K562 (cell line): ENCODE data around the gene ALG14. TPM values are rescaled to one million over a fixed set of nuclear protein-coding genes. Genes with fewer than 3 reads are reported as not detected.

Source experiments
- CREM ChIP-seq: IDR thresholded peaks from 2 replicates; pipeline ENCODE4 v1.6.1; 2014; ENCODE audit warnings: antibody characterized with exemption, low read depth
- EZH2 ChIP-seq: IDR thresholded peaks from 2 replicates; pipeline ENCODE4 v1.6.1; 2012; ENCODE audit warnings: low read depth, mild to moderate bottlenecking, inconsistent platforms, low read length, borderline replicate concordance
- GABPA ChIP-seq: fragments of 200-800 bp; sonication (Bioruptor generic); conservative IDR thresholded peaks from 2 replicates; pipeline ENCODE4 v1.6.1; 2016; ENCODE audit warnings: low read depth, missing genetic modification characterization, missing compliant biosample characterization
- GATAD2A ChIP-seq: fragments of 450-650 bp; IDR thresholded peaks from 2 replicates; pipeline ENCODE4 v1.6.1; 2017
- GATAD2B ChIP-seq: fragments of 450-650 bp; IDR thresholded peaks from 2 replicates; pipeline ENCODE4 v1.6.1; 2017; ENCODE audit warnings: mild to moderate bottlenecking, borderline replicate concordance
- HES1 ChIP-seq: fragments of 450-650 bp; IDR thresholded peaks from 2 replicates; pipeline ENCODE4 v1.6.1; 2016; ENCODE audit warnings: low read depth, mild to moderate bottlenecking, moderate library complexity
- HMGN3 ChIP-seq: IDR thresholded peaks from 2 replicates; pipeline ENCODE4 v1.6.1; 2011; ENCODE audit warnings: borderline replicate concordance, low read depth, mild to moderate bottlenecking, mixed read lengths, low read length; ENCODE audit not compliant: insufficient read length; ENCODE audit errors: extremely low read depth
- HNRNPUL1 ChIP-seq: fragments of 200-400 bp; formaldehyde crosslinking; IDR thresholded peaks from 2 replicates; pipeline ENCODE4 v1.6.1; 2017; ENCODE audit warnings: low read length
- IRF9 ChIP-seq: fragments of 450-650 bp; IDR thresholded peaks from 2 replicates; pipeline ENCODE4 v1.6.1; 2016; ENCODE audit warnings: missing biosample characterization, missing genetic modification characterization
- NELFE ChIP-seq: IDR thresholded peaks from 2 replicates; pipeline ENCODE4 v1.6.1; 2011; ENCODE audit warnings: mild to moderate bottlenecking; ENCODE audit not compliant: insufficient read depth, insufficient read length
- NFIC ChIP-seq: fragments of 450-650 bp; IDR thresholded peaks from 2 replicates; pipeline ENCODE4 v1.6.1; 2017; ENCODE audit warnings: mild to moderate bottlenecking, inconsistent platforms
- NR4A1 ChIP-seq, 2 experiments: fragments of 250-450 bp in 1 of 2; fragments of 450-650 bp in 1 of 2; sonication (Bioruptor Pico) in 1 of 2; IDR thresholded peaks; 2 replicates each; pipeline versions ENCODE4 v1.4.0 to v1.6.1; 2016 to 2020; ENCODE audit warnings: mild to moderate bottlenecking in 2 of 2, missing compliant biosample characterization in 1 of 2, missing genetic modification characterization in 1 of 2, moderate library complexity in 1 of 2
- SMARCB1 ChIP-seq: IDR thresholded peaks from 2 replicates; pipeline ENCODE4 v1.6.1; 2011; ENCODE audit warnings: improper control_type of control experiment, low read depth; ENCODE audit not compliant: insufficient read length
- SMARCC2 ChIP-seq: fragments of 450-650 bp; IDR thresholded peaks from 2 replicates; pipeline ENCODE4 v1.6.1; 2017; ENCODE audit warnings: antibody characterized with exemption, moderate library complexity, mild to moderate bottlenecking, low read depth
- TOE1 ChIP-seq, 2 experiments: fragments of 450-650 bp in 1 of 2; sonication (generic) in 1 of 2; formaldehyde crosslinking in 1 of 2; IDR thresholded peaks; 2 replicates each; pipeline versions ENCODE4 v1.7.1 to v1.8.0; 2016 to 2022; ENCODE audit warnings: borderline replicate concordance in 2 of 2, mild to moderate bottlenecking in 2 of 2, antibody characterized with exemption in 1 of 2, inconsistent platforms in 1 of 2, low read depth in 1 of 2, missing genetic modification reagents in 1 of 2, moderate library complexity in 1 of 2
- ZFX ChIP-seq: sonication (generic); formaldehyde crosslinking; IDR thresholded peaks from 2 replicates; pipeline ENCODE4 v1.8.0; 2022; ENCODE audit warnings: mild to moderate bottlenecking, missing genetic modification reagents, moderate library complexity
- ZHX1 ChIP-seq: fragments of 150-350 bp; conservative IDR thresholded peaks from 2 replicates; pipeline ENCODE4 v1.6.1; 2014; ENCODE audit warnings: low read length
- ZNF165 ChIP-seq: fragments of 250-450 bp; sonication (Bioruptor Pico); IDR thresholded peaks from 2 replicates; pipeline ENCODE4 v1.4.0; 2020; ENCODE audit warnings: borderline replicate concordance
- ZNF431 ChIP-seq: sonication (generic); formaldehyde crosslinking; IDR thresholded peaks from 2 replicates; pipeline ENCODE4 v1.8.0; 2022; ENCODE audit warnings: mild to moderate bottlenecking, missing genetic modification reagents
- ZNF518B ChIP-seq: fragments of 250-450 bp; sonication (Bioruptor Pico); IDR thresholded peaks from 2 replicates; pipeline ENCODE4 v1.5.0; 2021; ENCODE audit warnings: mild to moderate bottlenecking, moderate library complexity
- ZNF75A ChIP-seq: fragments of 450-650 bp; formaldehyde crosslinking; IDR thresholded peaks from 2 replicates; pipeline ENCODE4 v1.4.0; 2020; ENCODE audit warnings: mild to moderate bottlenecking
- polyA plus RNA-seq, 8 experiments: library from polyadenylated mRNA; depleted of rRNA in 4 of 8; stranded (reverse) in 5 of 8; unstranded in 3 of 8; fragments of >200 nt; fragmentation: Nextera tagmentation in 2 of 8; fragmentation: Illumina TruSeq in 1 of 8; extraction: Ambion mirVana in 2 of 8; extraction: Trizol in 1 of 8; gene quantifications; 2 replicates each; pipeline versions ENCODE4 v1.2.1 to v1.2.3, GENCODE V29; 2011 to 2014; ENCODE audit warnings: inconsistent platforms in 1 of 8, missing spikeins in 1 of 8
- total RNA-seq, 7 experiments: library from RNA; depleted of rRNA in 6 of 7; stranded (reverse); fragments of >200 nt in 6 of 7; fragmentation: Illumina TruSeq in 2 of 7; extraction: Trizol in 2 of 7; gene quantifications; 2 replicates each; pipeline versions ENCODE4 v1.2.1 to v1.2.3, GENCODE V29; 2011 to 2021; ENCODE audit warnings: low replicate concordance in 1 of 7

The ALG14 gene
- total and polyA plus RNA-seq, 9 of the 15 experiments (the other 6 are each of a cell fraction or from before 2014, with no cell fraction given): 2.8 to 16.2 (median 4.9) TPM

GRCh38 chr1:95086949-95087533 lies 14.3 kb upstream of the ALG14 start (continued):
- no peak for TF ChIP-seq IRF9 (tag)
- no peak for TF ChIP-seq ZNF165 (CRISPR knock-in tag)
- TF ChIP-seq GABPA (tag): no peak
- no peak for TF ChIP-seq GATAD2B
- TF ChIP-seq NFIC: no peak
- peak; percentile 57; the same call in 1 of the 2 replicates for TF ChIP-seq GATAD2A
- no peak for TF ChIP-seq SMARCB1
- no peak for TF ChIP-seq SMARCC2
- TF ChIP-seq HMGN3: no peak
- TF ChIP-seq TOE1 (IDR thresholded peaks at IDR 0.05; ENCODE audit: borderline replicate concordance): no peak
- no peak for TF ChIP-seq TOE1 (CRISPR knock-in tag; IDR thresholded peaks at IDR 0.05; ENCODE audit: borderline replicate concordance, low read depth)
- no peak for TF ChIP-seq ZHX1
- no peak for TF ChIP-seq EZH2
- no peak for TF ChIP-seq NELFE
- no peak for TF ChIP-seq HES1
- TF ChIP-seq ZNF518B (CRISPR knock-in tag): no peak
- TF ChIP-seq ZFX (CRISPR knock-in tag): no peak
- TF ChIP-seq HNRNPUL1: no peak
- TF ChIP-seq NR4A1 (CRISPR knock-in tag; IDR thresholded peaks at IDR 0.05): no peak
- no peak for TF ChIP-seq NR4A1 (tag; IDR thresholded peaks at IDR 0.05)
- no peak for TF ChIP-seq ZNF431
- TF ChIP-seq ZNF75A (CRISPR knock-in tag): no peak
- peak; percentile 7; the same call in 1 of the 2 replicates for TF ChIP-seq CREM
